Hepatocyte (in vitro differentiated cells): ENCODE data around the gene RUNX1.

ENCODE experiments used
- CTCF ChIP-seq: fragments of 200-600 bp; sonication (generic); IDR thresholded peaks from 2 replicates; pipeline ENCODE4 v1.5.1; 2016; ENCODE audit warnings: antibody characterized with exemption, mild to moderate bottlenecking; ENCODE audit not compliant: poor library complexity
- EZH2 ChIP-seq: fragments of 200-600 bp; sonication (generic); IDR thresholded peaks from 2 replicates; pipeline ENCODE4 v1.6.1; 2016; ENCODE audit warnings: antibody characterized with exemption, mild to moderate bottlenecking, borderline replicate concordance
- EZH2phosphoT487 ChIP-seq: fragments of 200-600 bp; sonication (generic); IDR thresholded peaks from one replicate; pipeline ENCODE4 v1.6.1; 2018; ENCODE audit warnings: antibody characterized with exemption, mild to moderate bottlenecking, low read depth, moderate library complexity; ENCODE audit not compliant: unreplicated experiment, severe bottlenecking

- TF ChIP-seq CTCF = no peak
- TF ChIP-seq EZH2 = no peak
- no peak for TF ChIP-seq EZH2phosphoT487
Measured at GRCh38 chr21:34883491-34884271, 165.4 kb downstream of the RUNX1 start.
